Panc1 (cell line): Measurements from ENCODE around the gene E4F1. TPM values are rescaled to one million over a fixed set of nuclear protein-coding genes. Genes with fewer than 3 reads are reported as not detected.

Experiments used
- ATAC-seq: fragments of 200-7000 bp; cut with Tn5 transposase; 2 replicates; pipeline ENCODE4 v1.9.1; 2020; ENCODE audit warnings: mild to moderate bottlenecking, moderate library complexity
- BruUV-seq: library from RNA; stranded (reverse); fragments of 400-500 nt; replicated peaks from 2 replicates; lab custom pipeline; 2021; lab: Mats Ljungman, UMichigan
- CTCF ChIA-PET: fragments of 300-600 bp; sonication (Branson Sonifier 250); formaldehyde crosslinking; loops from one replicate; lab custom pipeline; 2022; ENCODE audit warnings: antibody characterized with exemption; lab: Charles Lee
- POLR2A ChIA-PET: fragments of 300-600 bp; sonication (Branson Sonifier 250); formaldehyde crosslinking; loops from one replicate; lab custom pipeline; 2022; ENCODE audit warnings: antibody characterized with exemption; lab: Charles Lee
- DNase-seq: peaks from one replicate; pipeline ENCODE4 v3.0.0-alpha.2; 2010; ENCODE audit warnings: low read depth, low spot score
- H3K27ac ChIP-seq: 2 replicates; pipeline ENCODE4 v1.5.1; 2011; ENCODE audit warnings: mild to moderate bottlenecking, low read length, inconsistent platforms
- H3K27me3 ChIP-seq: fragments of 200-500 bp; sonication (Bioruptor generic); 2 replicates; pipeline ENCODE4 v1.6.0; 2014; ENCODE audit warnings: low read length, inconsistent platforms; ENCODE audit not compliant: control insufficient read depth, insufficient read depth
- H3K36me3 ChIP-seq: fragments of 200-500 bp; sonication (Bioruptor generic); 2 replicates; pipeline ENCODE4 v1.5.1; 2014; ENCODE audit warnings: inconsistent platforms, mild to moderate bottlenecking, low read length, moderate library complexity; ENCODE audit not compliant: control insufficient read depth, insufficient read depth
- H3K4me1 ChIP-seq: 2 replicates; pipeline ENCODE4 v1.5.1; 2011; ENCODE audit warnings: inconsistent platforms, mild to moderate bottlenecking, low read length, moderate library complexity; ENCODE audit not compliant: control insufficient read depth, insufficient read depth
- H3K4me3 ChIP-seq, 2 experiments: 2 replicates each; pipeline ENCODE4 v1.5.1; 2011 to 2012; ENCODE audit warnings: low read depth in 2 of 2, low read length in 2 of 2, mild to moderate bottlenecking in 2 of 2, inconsistent platforms in 1 of 2, moderate library complexity in 1 of 2
- H3K9me3 ChIP-seq: fragments of 200-500 bp; sonication (Bioruptor generic); 2 replicates; pipeline ENCODE4 v1.5.1; 2014; ENCODE audit warnings: low read depth, mild to moderate bottlenecking, inconsistent platforms, low read length, moderate library complexity; ENCODE audit not compliant: control insufficient read depth, insufficient read depth
- CTCF ChIP-seq: fragments of 450-650 bp; IDR thresholded peaks from 2 replicates; pipeline ENCODE4 v1.5.1; 2017; ENCODE audit warnings: mild to moderate bottlenecking
- POLR2AphosphoS5 ChIP-seq: IDR thresholded peaks from 2 replicates; pipeline ENCODE4 v1.6.1; 2012; ENCODE audit warnings: mild to moderate bottlenecking, low read depth, low read length, moderate library complexity
- SIN3A ChIP-seq: IDR thresholded peaks from 2 replicates; pipeline ENCODE4 v1.6.1; 2012; ENCODE audit warnings: low read depth, mild to moderate bottlenecking, low read length, moderate library complexity, borderline replicate concordance; ENCODE audit not compliant: insufficient read depth
- TCF7L2 ChIP-seq: IDR thresholded peaks from 2 replicates; pipeline ENCODE4 v1.6.1; 2011; ENCODE audit warnings: mild to moderate bottlenecking, low read depth, low read length, inconsistent platforms
- in situ Hi-C: cut with HindIII; loops from 2 replicates; pipeline ENCODE4 v1.10.0; 2016; ENCODE audit warnings: low sequenced_read_pairs, low pct_unique_long_range_greater_than_20kb
- intact Hi-C: fragments of 100-400 bp; cut with micrococcal nuclease; formaldehyde crosslinking; loops from one replicate; pipeline ENCODE4 v1.10.0; 2022; ENCODE audit not compliant: unreplicated experiment
- total RNA-seq: library from RNA; stranded (reverse); gene quantifications from one replicate; pipeline ENCODE4 v1.2.1, GENCODE V29; 2021; ENCODE audit not compliant: unreplicated experiment
- TF ChIP-seq, protein P1 (sequence below), 2 experiments: IDR thresholded peaks; 2 replicates each; pipeline ENCODE4 v1.6.1; 2011 to 2012; ENCODE audit warnings: low read depth in 2 of 2, control low read depth in 1 of 2, low read length in 1 of 2, mild to moderate bottlenecking in 1 of 2, moderate library complexity in 1 of 2; ENCODE audit not compliant: insufficient read depth in 1 of 2

E4F1 gene
- total RNA-seq, 1 experiment from 2014 or later: 50.8 TPM

DNA sequence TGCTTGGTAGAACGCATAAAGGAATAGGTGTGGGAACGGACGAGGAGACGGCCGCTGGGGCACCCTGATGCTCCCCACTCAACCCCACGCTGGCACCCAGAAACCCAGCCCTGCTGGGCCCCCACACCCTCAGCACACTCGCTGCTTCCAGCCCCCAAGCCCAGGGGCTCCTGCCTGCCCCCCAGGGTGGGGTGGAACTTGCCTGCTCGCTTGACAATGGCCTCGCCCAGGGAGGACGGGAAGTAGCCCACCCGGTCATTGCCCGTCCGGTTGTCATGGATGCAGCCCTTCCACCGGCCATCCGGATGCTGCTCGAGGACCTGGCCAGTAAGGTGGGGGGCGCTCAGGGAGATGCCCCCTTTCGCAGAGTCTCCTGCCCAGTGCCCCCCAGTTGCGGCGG, 36.9 kb upstream of the E4F1 start:
- ATAC-seq (no peak), DNase-seq (no peak)
- Histone ChIP-seq H3K4me3 (no peak overlapping the region), H3K27ac (no peak overlapping the region), H3K9me3 (no peaks in the 10 kb centered on the region), H3K36me3 (no peaks in the 10 kb centered on the region), H3K27me3 (no peaks in the 10 kb centered on the region), H3K4me1 (0 out of 2 replicates have a peak, but pooled peaks cover 5% of the 10 kb centered on the region)
- intact Hi-C loops (no loop called here), in situ Hi-C loops (no loop called here)
- CTCF ChIA-PET: no interaction called here
- TF ChIP-seq CTCF (no peak), TCF7L2 (no peak), SIN3A (no peak)
- no TSS peak for BruUV-seq
- POLR2A ChIA-PET: no interaction called here

- ATAC-seq (no peak), DNase-seq (no peak)
- Histone ChIP-seq H3K36me3 (no peaks in the 10 kb centered on the region), H3K4me1 (0 out of 2 replicates have a peak, but pooled peaks cover 5% of the 10 kb centered on the region), H3K27ac (no peak overlapping the region), H3K4me3 (no peak overlapping the region), H3K9me3 (no peaks in the 10 kb centered on the region), H3K27me3 (no peaks in the 10 kb centered on the region)
- no TSS peak for BruUV-seq
- in situ Hi-C loops: no loop called here
- intact Hi-C loops: no loop called here
- POLR2A ChIA-PET: interaction anchor here (0.6 kb wide), 1 partner anchor 32 kb away, joined by 6 read pairs; the partner anchor contains the start of gene TRAF7
- CTCF ChIA-PET: no interaction called here
- TF ChIP-seq SIN3A (no peak), POLR2AphosphoS5 (no peak), TCF7L2 (no peak), CTCF (no peak)
- TF ChIP-seq, protein P1, sequence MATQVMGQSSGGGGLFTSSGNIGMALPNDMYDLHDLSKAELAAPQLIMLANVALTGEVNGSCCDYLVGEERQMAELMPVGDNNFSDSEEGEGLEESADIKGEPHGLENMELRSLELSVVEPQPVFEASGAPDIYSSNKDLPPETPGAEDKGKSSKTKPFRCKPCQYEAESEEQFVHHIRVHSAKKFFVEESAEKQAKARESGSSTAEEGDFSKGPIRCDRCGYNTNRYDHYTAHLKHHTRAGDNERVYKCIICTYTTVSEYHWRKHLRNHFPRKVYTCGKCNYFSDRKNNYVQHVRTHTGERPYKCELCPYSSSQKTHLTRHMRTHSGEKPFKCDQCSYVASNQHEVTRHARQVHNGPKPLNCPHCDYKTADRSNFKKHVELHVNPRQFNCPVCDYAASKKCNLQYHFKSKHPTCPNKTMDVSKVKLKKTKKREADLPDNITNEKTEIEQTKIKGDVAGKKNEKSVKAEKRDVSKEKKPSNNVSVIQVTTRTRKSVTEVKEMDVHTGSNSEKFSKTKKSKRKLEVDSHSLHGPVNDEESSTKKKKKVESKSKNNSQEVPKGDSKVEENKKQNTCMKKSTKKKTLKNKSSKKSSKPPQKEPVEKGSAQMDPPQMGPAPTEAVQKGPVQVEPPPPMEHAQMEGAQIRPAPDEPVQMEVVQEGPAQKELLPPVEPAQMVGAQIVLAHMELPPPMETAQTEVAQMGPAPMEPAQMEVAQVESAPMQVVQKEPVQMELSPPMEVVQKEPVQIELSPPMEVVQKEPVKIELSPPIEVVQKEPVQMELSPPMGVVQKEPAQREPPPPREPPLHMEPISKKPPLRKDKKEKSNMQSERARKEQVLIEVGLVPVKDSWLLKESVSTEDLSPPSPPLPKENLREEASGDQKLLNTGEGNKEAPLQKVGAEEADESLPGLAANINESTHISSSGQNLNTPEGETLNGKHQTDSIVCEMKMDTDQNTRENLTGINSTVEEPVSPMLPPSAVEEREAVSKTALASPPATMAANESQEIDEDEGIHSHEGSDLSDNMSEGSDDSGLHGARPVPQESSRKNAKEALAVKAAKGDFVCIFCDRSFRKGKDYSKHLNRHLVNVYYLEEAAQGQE (IDR thresholded peaks at IDR 0.05; ENCODE audit: insufficient read depth in 1 of 2, low read depth in 2 of 2, low read length in 1 of 2): no peak
Observed at GRCh38 chr16:2187212-2187611, 36.2 kb upstream of the E4F1 start.
